Endothelial cell (in vitro differentiated cells): Measurements from ENCODE around the gene ADGRB2. TPM values are rescaled to one million over a fixed set of nuclear protein-coding genes. Genes with fewer than 3 reads are reported as not detected.

Experiments used
- DNase-seq: peaks from one replicate; pipeline ENCODE4 v3.0.0; 2021; ENCODE audit warnings: low spot score
- H3K27ac Mint-ChIP-seq: one replicate; pipeline ENCODE4 v1.8.0; 2021; ENCODE audit warnings: mixed read lengths, inconsistent platforms; ENCODE audit not compliant: unreplicated experiment
- H3K27me3 Mint-ChIP-seq: one replicate; pipeline ENCODE4 v1.8.0; 2021; ENCODE audit warnings: mild to moderate bottlenecking, moderate library complexity, mixed read lengths, inconsistent platforms; ENCODE audit not compliant: unreplicated experiment
- H3K36me3 Mint-ChIP-seq: one replicate; pipeline ENCODE4 v1.8.0; 2021; ENCODE audit warnings: mild to moderate bottlenecking, low read depth, mixed read lengths, inconsistent platforms; ENCODE audit not compliant: unreplicated experiment
- H3K4me1 Mint-ChIP-seq: one replicate; pipeline ENCODE4 v1.8.0; 2021; ENCODE audit warnings: mild to moderate bottlenecking, mixed read lengths, inconsistent platforms; ENCODE audit not compliant: unreplicated experiment
- H3K4me3 Mint-ChIP-seq: one replicate; pipeline ENCODE4 v1.8.0; 2021; ENCODE audit warnings: mild to moderate bottlenecking, mixed read lengths, inconsistent platforms; ENCODE audit not compliant: unreplicated experiment
- H3K9me3 Mint-ChIP-seq: one replicate; pipeline ENCODE4 v1.8.0; 2021; ENCODE audit warnings: mixed read lengths, inconsistent platforms; ENCODE audit not compliant: unreplicated experiment
- CTCF ChIP-seq: fragments of 200-600 bp; sonication (generic); IDR thresholded peaks from one replicate; pipeline ENCODE4 v1.5.0; 2021; ENCODE audit warnings: antibody characterized with exemption; ENCODE audit not compliant: unreplicated experiment
- total RNA-seq: library from RNA; stranded (reverse); fragmentation: NEBNext Ultra II Directional; extraction: Animal tissue kit (Norgen Biotek cat#: 25700); gene quantifications from one replicate; pipeline ENCODE4 v1.2.1, GENCODE V29; 2021; ENCODE audit not compliant: unreplicated experiment

Gene ADGRB2
- total RNA-seq, 1 donor from 2014 or later: 0.44 TPM

GRCh38 chr1:31763671-31764311 lies 349 bp downstream of the ADGRB2 start:
- peak overlapping the region; percentile 78 for H3K4me3 Mint-ChIP-seq
- H3K36me3 Mint-ChIP-seq: peaks cover 7% of the 10 kb centered on the region
- H3K9me3 Mint-ChIP-seq: no peaks in the 10 kb centered on the region
- no peak overlapping the region for H3K27ac Mint-ChIP-seq
- peaks cover 8% of the 10 kb centered on the region for H3K4me1 Mint-ChIP-seq
- DNase-seq: no peak
- H3K27me3 Mint-ChIP-seq: peaks cover 12% of the 10 kb centered on the region
- TF ChIP-seq CTCF: no peak

GRCh38 chr1:31762726-31763670 lies 1.1 kb downstream of the ADGRB2 start:
- Mint-ChIP-seq H3K27me3 (peaks cover 12% of the 10 kb centered on the region), H3K36me3 (peaks cover 7% of the 10 kb centered on the region), H3K4me3 (peak overlapping the region; percentile 78), H3K4me1 (peaks cover 8% of the 10 kb centered on the region), H3K9me3 (no peaks in the 10 kb centered on the region), H3K27ac (no peak overlapping the region)
- peak; percentile 53 for TF ChIP-seq CTCF
- peak; percentile 90 for DNase-seq

GRCh38 chr1:31762323-31762722 lies 1.8 kb downstream of the ADGRB2 start:
- peaks cover 7% of the 10 kb centered on the region for H3K36me3 Mint-ChIP-seq
- no peak for DNase-seq
- no peak overlapping the region for H3K4me3 Mint-ChIP-seq
- H3K27me3 Mint-ChIP-seq: peaks cover 12% of the 10 kb centered on the region
- peaks cover 8% of the 10 kb centered on the region for H3K4me1 Mint-ChIP-seq
- H3K27ac Mint-ChIP-seq: no peak overlapping the region
- no peak for TF ChIP-seq CTCF
- no peaks in the 10 kb centered on the region for H3K9me3 Mint-ChIP-seq

GRCh38 chr1:31761883-31762282 lies 2.3 kb downstream of the ADGRB2 start:
- no peak for DNase-seq
- H3K27ac Mint-ChIP-seq: no peak overlapping the region
- peak overlapping the region; percentile 62 for H3K4me3 Mint-ChIP-seq
- H3K9me3 Mint-ChIP-seq: no peaks in the 10 kb centered on the region
- peaks cover 8% of the 10 kb centered on the region for H3K4me1 Mint-ChIP-seq
- no peak for TF ChIP-seq CTCF
- H3K36me3 Mint-ChIP-seq: peaks cover 7% of the 10 kb centered on the region
- H3K27me3 Mint-ChIP-seq: peaks cover 12% of the 10 kb centered on the region
